GM21360 (cell line): Measurements from ENCODE around the gene COX6A1.
A peak's percentile ranks its signal among the peaks of the same experiment; 100 is the strongest.

Source experiments
- ATAC-seq: cut with Tn5 transposase; IDR thresholded peaks from one replicate; pipeline ENCODE4 v1.9.1; 2021; ENCODE audit warnings: mild to moderate bottlenecking, moderate library complexity; ENCODE audit not compliant: unreplicated experiment

Gene COX6A1

DNA sequence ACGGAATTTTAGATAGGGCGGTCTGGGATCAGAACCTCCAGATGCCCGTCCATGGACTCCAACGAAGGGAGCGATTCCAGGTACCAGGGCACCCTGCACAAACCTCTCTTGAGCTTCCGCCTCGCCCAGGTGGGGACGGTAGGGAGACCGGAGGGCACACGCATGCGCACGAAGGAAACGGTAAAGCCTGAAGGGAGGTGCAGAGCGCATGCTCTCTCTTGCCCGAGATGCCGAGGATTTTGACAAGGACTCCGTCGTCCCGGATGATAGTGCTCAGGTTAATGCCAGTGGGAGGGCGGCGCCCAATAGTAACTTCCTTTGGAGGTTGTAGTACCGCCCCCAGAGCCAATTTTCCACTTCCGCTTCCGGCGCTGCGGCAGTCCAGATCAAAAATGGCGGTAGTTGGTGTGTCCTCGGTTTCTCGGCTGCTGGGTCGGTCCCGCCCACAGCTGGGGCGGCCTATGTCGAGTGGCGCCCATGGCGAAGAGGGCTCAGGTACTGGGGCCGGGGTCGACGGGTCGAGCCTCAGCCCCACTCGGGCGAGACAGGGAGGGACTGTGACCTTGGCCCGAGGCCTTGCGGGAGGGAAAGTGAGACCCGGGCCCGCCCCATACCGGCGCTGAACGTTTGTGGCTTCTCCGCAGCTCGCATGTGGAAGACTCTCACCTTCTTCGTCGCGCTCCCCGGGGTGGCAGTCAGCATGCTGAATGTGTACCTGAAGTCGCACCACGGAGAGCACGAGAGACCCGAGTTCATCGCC lies at the start of gene COX6A1:
Gene COX6A1, plus strand, starts transcription at position 379 of the 760 bp plus-strand sequence. Its CDS starts 14 bp downstream, at position 393.
- ATAC-seq, result peak; percentile 92

DNA sequence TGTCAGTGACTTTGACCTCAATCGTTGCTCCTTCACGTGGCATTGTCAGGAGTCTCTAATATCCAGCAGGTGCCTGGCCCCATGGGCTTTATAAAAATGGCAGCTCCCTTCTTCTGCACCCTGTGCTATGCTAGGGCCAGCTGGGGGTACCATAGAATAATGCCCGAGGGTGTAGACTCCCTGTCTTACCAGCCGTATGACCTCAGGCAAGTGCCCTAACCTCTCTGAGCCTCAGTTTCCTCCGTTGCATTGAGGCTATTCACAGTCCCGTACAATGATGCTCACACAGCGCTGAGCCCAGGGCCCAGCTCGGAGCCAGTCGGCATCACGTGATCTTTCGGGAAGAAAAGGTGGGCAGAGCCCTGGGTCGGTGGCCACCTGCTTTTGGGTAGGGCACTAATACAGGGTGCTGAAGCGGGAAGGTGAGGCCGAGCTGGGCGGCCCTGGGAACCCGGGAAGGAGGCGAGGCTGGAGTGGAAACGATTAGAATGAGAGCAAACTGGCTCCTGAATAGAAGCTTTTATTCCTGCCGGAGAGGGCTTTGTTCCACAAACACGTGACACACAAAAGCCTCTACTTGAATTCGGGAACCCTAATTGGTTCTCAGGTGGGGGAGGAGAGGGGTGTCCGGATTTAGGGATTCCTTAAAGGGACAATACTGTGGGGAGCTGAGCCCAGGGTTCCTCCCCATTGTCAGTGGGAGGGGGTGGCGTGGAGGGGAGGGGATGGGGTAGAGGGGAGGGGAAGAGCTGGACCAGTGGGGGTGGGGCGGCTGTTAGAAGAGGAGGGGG lies 49.0 kb upstream of the COX6A1 start:
- ATAC-seq, result no peak

GRCh38 chr12:120390540-120391120 lies 47.3 kb upstream of the COX6A1 start:
- no peak for ATAC-seq

DNA sequence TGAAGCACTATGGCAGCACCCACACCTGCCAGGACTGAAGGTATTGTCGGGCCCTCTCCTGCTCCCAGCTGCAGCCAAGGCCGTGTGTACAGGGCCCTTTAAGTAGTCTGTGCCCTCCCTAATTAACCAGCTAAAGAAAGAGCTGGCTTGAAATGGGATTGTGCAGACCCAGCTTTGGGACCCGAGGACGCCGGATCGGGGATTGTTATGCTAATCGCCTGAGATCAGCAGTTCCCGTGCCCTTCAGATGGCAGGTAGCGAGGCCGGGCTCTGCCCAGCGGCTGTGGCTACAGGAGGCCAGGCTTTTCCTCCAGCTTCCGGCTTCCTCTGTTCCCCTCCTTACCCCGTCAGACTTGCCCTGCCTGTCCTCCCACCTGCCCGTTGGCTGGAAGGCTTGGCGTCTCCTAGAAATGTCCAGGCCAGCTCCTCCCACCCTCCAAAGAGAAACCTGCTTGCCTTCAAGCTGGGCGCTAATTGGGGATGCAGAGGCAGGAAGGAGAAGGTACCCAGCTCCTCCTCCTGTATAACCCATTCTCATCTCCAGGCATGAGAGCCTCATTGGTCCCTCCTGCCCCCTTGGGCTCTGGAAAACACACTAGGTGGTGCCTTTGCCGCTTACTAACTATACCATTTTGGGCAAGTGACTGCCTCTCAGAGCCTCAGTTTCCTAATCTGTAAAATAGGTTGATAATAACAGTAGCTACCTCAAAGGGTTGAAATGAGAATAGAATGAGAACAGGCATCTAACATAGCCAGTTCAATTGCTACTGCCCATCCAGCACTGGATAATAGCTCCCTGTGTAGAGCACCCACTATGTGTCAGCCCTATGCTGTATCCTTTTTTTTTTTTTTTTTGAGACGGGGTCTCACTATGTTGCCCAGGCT lies 43.2 kb upstream of the COX6A1 start:
- no peak for ATAC-seq

GRCh38 chr12:120397824-120398540 lies 39.9 kb upstream of the COX6A1 start:
- no peak for ATAC-seq

DNA sequence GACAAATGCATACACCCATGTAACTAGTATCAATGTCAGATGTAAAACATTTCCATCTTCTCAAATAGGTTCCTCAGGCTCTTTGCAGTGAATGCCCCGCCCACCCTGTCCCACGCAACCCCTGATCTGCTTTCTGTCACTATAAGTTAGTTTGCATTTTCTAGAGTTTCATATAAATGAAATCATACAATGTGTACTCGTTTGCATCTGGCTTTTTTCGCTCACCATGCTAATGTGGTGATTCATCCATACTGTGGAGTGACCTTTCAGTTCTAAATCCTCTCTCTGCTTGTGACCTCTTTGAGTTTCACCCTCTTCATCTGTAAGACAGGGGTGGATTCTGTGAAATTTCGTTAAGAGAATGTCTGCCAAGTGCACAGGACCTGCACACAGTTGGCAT lies 38.4 kb upstream of the COX6A1 start:
- no peak for ATAC-seq

DNA sequence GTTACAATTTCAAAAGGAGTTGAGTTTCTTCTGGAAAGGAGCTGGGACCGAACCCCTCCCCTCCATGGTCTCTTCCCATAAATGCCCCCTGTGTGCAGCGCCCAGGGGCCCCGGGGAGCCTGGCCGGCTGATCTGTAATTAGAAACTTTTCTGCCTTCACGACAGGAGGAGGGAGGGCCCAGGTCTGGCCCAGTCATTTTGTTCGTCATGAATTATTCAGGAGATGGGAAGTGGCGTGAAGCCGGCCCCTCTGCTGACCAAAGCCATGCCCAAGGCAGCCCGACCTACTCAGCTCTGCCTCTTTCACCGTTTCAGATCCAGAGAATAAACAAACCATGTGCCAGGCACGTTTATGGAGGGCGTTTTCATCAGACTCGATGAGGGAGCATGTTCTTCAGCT lies 35.7 kb upstream of the COX6A1 start:
- no peak for ATAC-seq

GRCh38 chr12:120403869-120404268 lies 34.0 kb upstream of the COX6A1 start:
- ATAC-seq, result no peak

DNA sequence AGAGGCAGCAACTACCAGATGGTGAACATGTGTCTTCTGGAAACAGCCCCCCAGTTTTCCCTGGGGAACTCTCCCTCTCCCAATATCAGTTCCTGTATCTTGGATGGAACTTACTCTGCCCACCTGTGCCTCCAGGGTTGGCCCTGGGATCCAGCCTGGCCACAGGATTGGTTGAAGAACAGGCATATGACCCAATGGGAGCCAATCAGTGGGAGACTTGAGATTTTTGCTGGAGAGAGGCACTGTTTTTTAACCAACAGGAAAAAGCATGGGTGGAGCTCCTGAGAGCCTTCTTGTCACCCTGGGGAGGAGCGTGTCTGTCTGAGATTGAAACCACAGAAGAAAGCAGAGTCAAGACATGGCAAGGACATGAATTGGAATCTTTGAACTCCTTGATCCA lies 33.6 kb upstream of the COX6A1 start:
- no peak for ATAC-seq

DNA sequence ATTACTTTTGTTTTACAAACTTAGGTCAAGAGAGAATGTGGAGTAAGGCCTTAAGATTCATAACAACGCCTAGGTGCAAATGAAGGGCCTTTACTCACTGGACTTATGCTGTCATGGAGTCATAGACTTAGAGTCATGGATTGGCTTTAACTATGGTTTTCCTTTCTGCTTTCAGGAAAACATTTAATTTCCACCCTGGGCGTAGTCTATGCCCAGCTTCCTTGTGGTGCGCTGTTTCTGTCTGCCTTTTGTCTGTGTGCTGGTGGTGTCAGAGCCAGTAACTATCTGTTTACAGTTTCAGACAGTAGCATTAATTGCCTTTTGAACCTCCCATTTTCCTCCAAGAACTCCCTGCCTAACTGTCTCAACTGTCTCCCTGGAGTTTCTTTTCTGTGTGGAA lies 31.8 kb upstream of the COX6A1 start:
- ATAC-seq, result no peak

GRCh38 chr12:120406553-120406952 lies 31.4 kb upstream of the COX6A1 start:
- ATAC-seq, result no peak

- ATAC-seq, result no peak
Measured at GRCh38 chr12:120408771-120409170, 29.1 kb upstream of the COX6A1 start.

DNA sequence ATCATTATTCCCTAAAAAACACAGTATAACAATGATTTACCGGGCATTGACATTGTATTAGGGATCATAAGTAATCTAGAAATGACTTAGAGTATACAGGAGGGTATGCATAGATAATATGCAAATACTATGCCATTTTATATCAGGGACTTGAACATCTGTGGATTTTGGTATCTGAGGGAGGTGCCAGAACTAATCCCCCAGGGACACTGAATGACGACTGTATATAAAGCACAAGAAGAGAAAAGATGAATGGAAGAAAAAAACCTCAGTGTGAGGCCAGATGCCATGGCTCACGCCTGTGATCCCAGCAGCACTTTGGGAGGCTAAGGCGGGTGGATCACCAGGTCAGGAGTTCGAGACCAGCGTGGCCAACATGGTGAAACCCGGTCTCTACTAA lies 25.5 kb upstream of the COX6A1 start:
- ATAC-seq, result no peak

- ATAC-seq, result no peak
Measured at GRCh38 chr12:120413901-120414695, 23.8 kb upstream of the COX6A1 start.

- ATAC-seq, result no peak
Measured at GRCh38 chr12:120416490-120417216, 21.3 kb upstream of the COX6A1 start.

DNA sequence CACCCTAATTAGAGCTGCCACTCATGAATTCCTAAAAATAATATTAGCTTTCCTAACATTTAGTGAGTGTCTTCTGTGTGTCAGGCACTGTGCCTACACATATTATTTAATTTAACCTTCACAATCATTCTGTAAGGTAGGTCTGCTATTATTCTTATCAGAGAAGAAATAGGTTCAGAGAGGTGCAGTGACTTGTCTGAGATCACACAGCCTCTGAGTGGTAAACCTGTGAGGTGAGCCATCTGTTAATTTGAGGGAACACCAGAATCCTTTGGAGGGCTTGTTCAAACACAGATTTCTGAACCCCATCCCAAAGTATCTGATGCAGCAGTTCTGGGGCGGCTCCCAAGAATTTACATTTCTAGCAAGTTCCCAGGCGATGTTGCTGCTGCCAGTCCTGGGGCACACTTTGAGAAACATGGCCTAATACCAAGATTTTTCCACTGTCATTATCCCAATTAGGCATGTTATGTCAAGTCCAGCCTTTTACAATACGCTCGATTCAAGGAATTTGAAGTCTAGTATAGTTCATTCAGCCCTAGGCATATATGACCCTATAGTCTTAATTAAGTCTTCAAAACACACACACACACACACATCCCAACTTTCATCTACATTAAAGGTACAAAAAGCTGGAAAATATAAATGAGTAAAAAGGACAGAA lies 19.9 kb upstream of the COX6A1 start:
- ATAC-seq, result no peak

- ATAC-seq, result no peak
Measured at GRCh38 chr12:120421701-120422100, 16.2 kb upstream of the COX6A1 start.

GRCh38 chr12:120422892-120423456 lies 14.9 kb upstream of the COX6A1 start:
- no peak for ATAC-seq
